Endodermal cell (in vitro differentiated cells): ENCODE results near the gene CDC14B. TPM values are rescaled to one million over a fixed set of nuclear protein-coding genes. Genes with fewer than 3 reads are reported as not detected.
A peak's percentile ranks its signal among the peaks of the same experiment; 100 is the strongest.

Experiments
- DNase-seq: peaks from one replicate; pipeline ENCODE4 v3.0.0-alpha.2; 2017
- H3K27ac ChIP-seq: 2 replicates; pipeline ENCODE4 v1.5.1; 2013; ENCODE audit warnings: mild to moderate bottlenecking, low read depth, low read length, moderate library complexity
- H3K27me3 ChIP-seq: 2 replicates; pipeline ENCODE4 v1.6.1; 2013; ENCODE audit warnings: mild to moderate bottlenecking, low read length, moderate library complexity; ENCODE audit not compliant: insufficient read depth, control insufficient read depth, poor library complexity, severe bottlenecking
- H3K36me3 ChIP-seq: 2 replicates; pipeline ENCODE4 v1.7.0; 2013; ENCODE audit warnings: mild to moderate bottlenecking, low read length, moderate library complexity; ENCODE audit not compliant: control insufficient read depth, insufficient read depth
- H3K4me1 ChIP-seq: one replicate; pipeline ENCODE4 v1.7.0; 2013; ENCODE audit warnings: low read length; ENCODE audit not compliant: control insufficient read depth, insufficient read depth
- H3K4me3 ChIP-seq: 2 replicates; pipeline ENCODE4 v1.5.1; 2013; ENCODE audit warnings: mild to moderate bottlenecking, low read length, moderate library complexity
- H3K9ac ChIP-seq: 2 replicates; pipeline ENCODE4 v1.6.1; 2013; ENCODE audit warnings: mild to moderate bottlenecking, low read length, moderate library complexity; ENCODE audit not compliant: poor library complexity, severe bottlenecking; ENCODE audit errors: extremely low read depth
- H3K9me3 ChIP-seq: 2 replicates; pipeline ENCODE4 v1.6.1; 2013; ENCODE audit warnings: mild to moderate bottlenecking, low read length, moderate library complexity; ENCODE audit not compliant: control insufficient read depth
- H3K27ac Mint-ChIP-seq: 2 replicates; pipeline ENCODE4 v1.8.0; 2020; ENCODE audit warnings: mixed read lengths
- H3K27me3 Mint-ChIP-seq: 2 replicates; pipeline ENCODE4 v1.8.0; 2021; ENCODE audit warnings: mild to moderate bottlenecking, mixed read lengths; ENCODE audit not compliant: insufficient read depth
- H3K36me3 Mint-ChIP-seq: 2 replicates; pipeline ENCODE4 v1.8.0; 2020; ENCODE audit warnings: low read depth, mixed read lengths
- H3K4me1 Mint-ChIP-seq: 2 replicates; pipeline ENCODE4 v1.8.0; 2020; ENCODE audit warnings: mixed read lengths
- H3K4me3 Mint-ChIP-seq: 2 replicates; pipeline ENCODE4 v1.8.0; 2020; ENCODE audit warnings: mild to moderate bottlenecking, moderate library complexity, mixed read lengths
- H3K9me3 Mint-ChIP-seq: 2 replicates; pipeline ENCODE4 v1.8.0; 2020; ENCODE audit warnings: mild to moderate bottlenecking, mixed read lengths
- WGBS, 2 experiments: methylation state at CpG; one replicate each; pipeline versions ENCODE4 v1.1.5 to v1.1.7; 2013; ENCODE audit warnings: missing lambda C conversion rate in 2 of 2, mixed read lengths in 1 of 2; ENCODE audit not compliant: insufficient coverage in 1 of 2, insufficient read length in 1 of 2; 5-methylcytosine and 5-hydroxymethylcytosine counted together
- total RNA-seq, 2 donors: library from RNA; stranded (reverse); fragmentation: NEBNext Ultra II Directional in 1 of 2; extraction: Animal tissue kit (Norgen Biotek cat#: 25700) in 1 of 2; gene quantifications; 2 replicates in 1 of 2; 3 replicates in 1 of 2; pipeline ENCODE4 v1.2.1, GENCODE V29; 2021
- TF ChIP-seq, protein P1 (sequence below): fragments of 200-600 bp; sonication (generic); conservative IDR thresholded peaks from 2 replicates; pipeline ENCODE4 v1.5.0; 2021; ENCODE audit warnings: antibody characterized with exemption, mild to moderate bottlenecking

The CDC14B gene
- total RNA-seq, 2 donors from 2014 or later = 47.5 to 48.3 TPM

DNA sequence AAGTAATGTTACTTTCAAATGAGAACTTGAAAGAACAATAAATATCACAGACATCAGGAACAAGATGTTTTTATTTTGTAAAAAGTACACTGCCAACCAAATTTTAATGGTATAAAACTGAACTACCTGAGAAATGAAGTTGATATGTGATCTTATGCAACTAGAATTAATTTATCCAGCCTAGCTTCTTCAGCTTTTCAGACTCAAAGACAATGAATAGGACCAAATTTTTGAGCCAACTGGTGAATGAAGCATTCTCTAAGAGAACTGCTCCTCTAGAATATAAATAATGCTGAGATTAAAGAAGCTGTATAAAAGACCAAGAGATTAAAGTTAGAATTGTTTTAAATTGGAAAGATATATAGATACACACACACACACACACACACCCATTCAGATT, 9.9 kb downstream of the CDC14B start:
- Histone ChIP-seq H3K36me3 (no peaks in the 10 kb centered on the region), H3K9ac (no peak overlapping the region), H3K4me1 (peaks cover 4% of the 10 kb centered on the region), H3K27me3 (no peaks in the 10 kb centered on the region), H3K4me3 (no peak overlapping the region), H3K27ac (no peak overlapping the region), H3K9me3 (no peaks in the 10 kb centered on the region)
- no peaks in the 10 kb centered on the region for H3K27me3 Mint-ChIP-seq
- TF ChIP-seq, protein P1, sequence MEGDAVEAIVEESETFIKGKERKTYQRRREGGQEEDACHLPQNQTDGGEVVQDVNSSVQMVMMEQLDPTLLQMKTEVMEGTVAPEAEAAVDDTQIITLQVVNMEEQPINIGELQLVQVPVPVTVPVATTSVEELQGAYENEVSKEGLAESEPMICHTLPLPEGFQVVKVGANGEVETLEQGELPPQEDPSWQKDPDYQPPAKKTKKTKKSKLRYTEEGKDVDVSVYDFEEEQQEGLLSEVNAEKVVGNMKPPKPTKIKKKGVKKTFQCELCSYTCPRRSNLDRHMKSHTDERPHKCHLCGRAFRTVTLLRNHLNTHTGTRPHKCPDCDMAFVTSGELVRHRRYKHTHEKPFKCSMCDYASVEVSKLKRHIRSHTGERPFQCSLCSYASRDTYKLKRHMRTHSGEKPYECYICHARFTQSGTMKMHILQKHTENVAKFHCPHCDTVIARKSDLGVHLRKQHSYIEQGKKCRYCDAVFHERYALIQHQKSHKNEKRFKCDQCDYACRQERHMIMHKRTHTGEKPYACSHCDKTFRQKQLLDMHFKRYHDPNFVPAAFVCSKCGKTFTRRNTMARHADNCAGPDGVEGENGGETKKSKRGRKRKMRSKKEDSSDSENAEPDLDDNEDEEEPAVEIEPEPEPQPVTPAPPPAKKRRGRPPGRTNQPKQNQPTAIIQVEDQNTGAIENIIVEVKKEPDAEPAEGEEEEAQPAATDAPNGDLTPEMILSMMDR = no peak
- H3K36me3 Mint-ChIP-seq = no peaks in the 10 kb centered on the region
- DNase-seq = no peak
- H3K4me3 Mint-ChIP-seq = no peak overlapping the region
- peaks cover 18% of the 10 kb centered on the region for H3K4me1 Mint-ChIP-seq
- H3K27ac Mint-ChIP-seq = no peak overlapping the region
- no peaks in the 10 kb centered on the region for H3K9me3 Mint-ChIP-seq

DNA sequence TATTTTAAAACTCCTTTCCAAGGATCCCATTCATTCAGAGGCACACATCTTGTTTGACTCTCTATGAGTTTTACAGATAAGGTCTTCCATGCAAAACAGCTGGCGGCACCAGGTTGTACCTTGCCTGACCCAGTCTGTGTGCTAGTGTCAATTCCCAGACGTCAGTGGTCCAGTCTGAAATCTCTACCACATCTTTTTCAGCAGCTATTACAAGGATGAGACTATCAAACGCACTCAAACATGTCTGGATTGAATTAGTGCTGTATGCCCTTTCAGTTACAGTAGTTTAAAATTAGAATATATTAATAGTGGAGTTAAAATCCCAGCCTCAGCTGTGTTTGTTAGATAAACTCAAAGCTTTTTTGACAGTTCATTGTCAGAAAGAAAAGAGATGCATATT, 11.7 kb downstream of the CDC14B start:
- DNase-seq = no peak
- 86 to 90% methylated on average over 1 to 3 of the region's 3 CpGs for WGBS, 2 experiments

DNA sequence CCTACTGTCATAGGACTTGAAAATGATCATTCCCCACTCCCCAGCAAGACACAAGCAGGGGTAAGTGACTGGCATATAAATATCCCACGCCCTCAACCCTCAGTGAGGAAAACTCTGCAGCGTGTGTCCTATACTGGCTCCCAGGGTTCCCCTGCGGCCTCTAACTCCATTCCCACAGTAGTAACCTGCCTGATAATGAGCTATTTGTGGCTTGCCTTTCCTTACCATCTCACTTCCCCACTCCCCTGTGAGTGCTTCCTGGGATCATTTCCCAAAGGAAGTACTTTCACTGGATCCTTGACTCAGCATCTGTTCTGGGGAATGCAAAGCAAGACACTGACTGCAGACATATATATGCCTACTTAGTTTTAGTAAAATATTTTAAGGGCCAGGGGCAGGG, 14.3 kb downstream of the CDC14B start:
- Histone ChIP-seq H3K27me3 (no peaks in the 10 kb centered on the region), H3K36me3 (no peaks in the 10 kb centered on the region), H3K4me1 (no peaks in the 10 kb centered on the region), H3K9me3 (no peaks in the 10 kb centered on the region), H3K4me3 (no peak overlapping the region), H3K27ac (no peak overlapping the region), H3K9ac (no peak overlapping the region)
- Mint-ChIP-seq H3K36me3 (peaks cover 6% of the 10 kb centered on the region), H3K27ac (peak overlapping the region; percentile 20), H3K27me3 (no peaks in the 10 kb centered on the region), H3K4me3 (no peak overlapping the region), H3K4me1 (peaks cover 6% of the 10 kb centered on the region), H3K9me3 (peaks cover 4% of the 10 kb centered on the region)
- DNase-seq = no peak
- WGBS, 2 experiments = 93% methylated on average over 3 of the region's 3 CpGs; no CpG with 5 or more reads in 1 of the 2 experiments
- TF ChIP-seq, protein P1 = no peak

More for the DNA sequence above, 11.7 kb downstream of the CDC14B start:
- Histone ChIP-seq H3K36me3 (no peaks in the 10 kb centered on the region), H3K27me3 (no peaks in the 10 kb centered on the region), H3K27ac (no peak overlapping the region), H3K9ac (no peak overlapping the region), H3K4me1 (peaks cover 4% of the 10 kb centered on the region), H3K9me3 (no peaks in the 10 kb centered on the region), H3K4me3 (no peak overlapping the region)
- Mint-ChIP-seq H3K27ac (no peak overlapping the region), H3K4me1 (peaks cover 18% of the 10 kb centered on the region), H3K4me3 (no peak overlapping the region), H3K36me3 (no peaks in the 10 kb centered on the region), H3K9me3 (no peaks in the 10 kb centered on the region), H3K27me3 (no peaks in the 10 kb centered on the region)
- TF ChIP-seq, protein P1 = no peak
